GM12891 (cell line): Measurements from ENCODE around the gene REL.

Experiments used
- POLR2AphosphoS5 ChIP-seq: IDR thresholded peaks from 2 replicates; pipeline ENCODE4 v1.6.1; 2011; ENCODE audit warnings: low read depth, low read length, control low read depth
- SPI1 ChIP-seq: IDR thresholded peaks from 2 replicates; pipeline ENCODE4 v1.6.1; 2011; ENCODE audit warnings: low read depth, low read length, control low read depth
- TAF1 ChIP-seq: IDR thresholded peaks from 2 replicates; pipeline ENCODE4 v1.6.1; 2011; ENCODE audit warnings: low read depth, low read length, control low read depth

- TF ChIP-seq SPI1 (no peak), POLR2AphosphoS5 (no peak), TAF1 (no peak)
Measured at GRCh38 chr2:60974652-60975051, 93.3 kb downstream of the REL start.
